Measurements from ENCODE around the gene LARP4B.

The LARP4B gene

GRCh38 chr10:860519-860918 lies 71.0 kb downstream of the LARP4B start:
- DNase-seq, result no peak

GRCh38 chr10:856416-857157 lies 74.9 kb downstream of the LARP4B start:
- DNase-seq, result no peak

GRCh38 chr10:855671-856070 lies 75.8 kb downstream of the LARP4B start:
- no peak for DNase-seq

- DNase-seq, result no peak
Measured at GRCh38 chr10:855079-855478, 76.4 kb downstream of the LARP4B start.

GRCh38 chr10:853017-853416 lies 78.5 kb downstream of the LARP4B start:
- DNase-seq, result no peak

GRCh38 chr10:852386-852785 lies 79.1 kb downstream of the LARP4B start:
- no peak for DNase-seq

- DNase-seq, result no peak
Measured at GRCh38 chr10:851901-852300, 79.6 kb downstream of the LARP4B start.

GRCh38 chr10:850093-850492 lies 81.4 kb downstream of the LARP4B start:
- no peak for DNase-seq

GRCh38 chr10:847868-848267 lies 83.6 kb downstream of the LARP4B start:
- no peak for DNase-seq

- DNase-seq, result no peak
Measured at GRCh38 chr10:846126-846685, 85.3 kb downstream of the LARP4B start.

GRCh38 chr10:845526-845925 lies 86.0 kb downstream of the LARP4B start:
- DNase-seq, result no peak

- DNase-seq, result no peak
Measured at GRCh38 chr10:844552-844951, 87.0 kb downstream of the LARP4B start.

GRCh38 chr10:843703-844102 lies 87.8 kb downstream of the LARP4B start:
- no peak for DNase-seq

GRCh38 chr10:842795-843194 lies 88.7 kb downstream of the LARP4B start:
- DNase-seq, result no peak

- no peak for DNase-seq
Measured at GRCh38 chr10:841535-841934, 90.0 kb downstream of the LARP4B start.

GRCh38 chr10:839550-840205 lies 91.8 kb downstream of the LARP4B start:
- no peak for DNase-seq

- no peak for DNase-seq
Measured at GRCh38 chr10:836782-837181, 94.7 kb downstream of the LARP4B start.

GRCh38 chr10:834493-834892 lies 97.0 kb downstream of the LARP4B start:
- no peak for DNase-seq

GRCh38 chr10:829241-829640 lies 102.3 kb downstream of the LARP4B start:
- DNase-seq, result no peak

GRCh38 chr10:828191-828590 lies 103.3 kb downstream of the LARP4B start:
- DNase-seq, result no peak

GRCh38 chr10:824946-825345 lies 106.6 kb downstream of the LARP4B start:
- DNase-seq, result no peak

- no peak for DNase-seq
Measured at GRCh38 chr10:824497-824896, 107.0 kb downstream of the LARP4B start.

GRCh38 chr10:822661-823367 lies 108.7 kb downstream of the LARP4B start:
- no peak for DNase-seq

- DNase-seq, result no peak
Measured at GRCh38 chr10:822197-822596, 109.3 kb downstream of the LARP4B start.
